Smooth muscle cell (in vitro differentiated cells): Measurements from ENCODE around the gene FGF3. TPM values are rescaled to one million over a fixed set of nuclear protein-coding genes. Genes with fewer than 3 reads are reported as not detected.

ENCODE experiments used
- DNase-seq: peaks from one replicate; lab custom pipeline; 2025; ENCODE audit not compliant: unreplicated experiment; lab: John Stamatoyannopoulos, UW
- H2AFZ ChIP-seq: fragments of 200-600 bp; sonication (generic); 2 replicates; pipeline ENCODE4 v1.6.0; 2016; ENCODE audit warnings: antibody characterized with exemption, low read depth, mild to moderate bottlenecking
- H3F3A ChIP-seq: fragments of 200-600 bp; sonication (generic); 2 replicates; pipeline ENCODE4 v1.6.0; 2017; ENCODE audit warnings: antibody characterized with exemption, low read depth
- H3K27ac ChIP-seq: fragments of 200-600 bp; sonication (generic); 2 replicates; pipeline ENCODE4 v1.5.1; 2016; ENCODE audit warnings: low read depth, mild to moderate bottlenecking
- H3K27me3 ChIP-seq: fragments of 200-600 bp; sonication (generic); 2 replicates; pipeline ENCODE4 v1.6.1; 2016; ENCODE audit warnings: low read depth, mild to moderate bottlenecking
- H3K36me3 ChIP-seq: fragments of 200-600 bp; sonication (generic); 2 replicates; pipeline ENCODE4 v1.5.1; 2016; ENCODE audit warnings: low read depth
- H3K4me1 ChIP-seq: fragments of 200-600 bp; sonication (generic); 2 replicates; pipeline ENCODE4 v1.5.1; 2016; ENCODE audit warnings: low read depth
- H3K4me2 ChIP-seq: fragments of 200-600 bp; sonication (generic); 2 replicates; pipeline ENCODE4 v1.6.0; 2016; ENCODE audit warnings: mild to moderate bottlenecking
- H3K4me3 ChIP-seq: fragments of 200-600 bp; sonication (generic); 2 replicates; pipeline ENCODE4 v1.5.1; 2016; ENCODE audit warnings: mild to moderate bottlenecking
- H3K79me2 ChIP-seq: fragments of 200-600 bp; sonication (generic); 2 replicates; pipeline ENCODE4 v1.6.0; 2016; ENCODE audit warnings: low read depth, mild to moderate bottlenecking
- H3K9ac ChIP-seq: fragments of 200-600 bp; sonication (generic); 2 replicates; pipeline ENCODE4 v1.6.0; 2016; ENCODE audit warnings: low read depth
- H3K9me3 ChIP-seq: fragments of 200-600 bp; sonication (generic); replicated peaks from 2 replicates; pipeline ENCODE4 v1.5.1; 2016; ENCODE audit warnings: low read depth
- H4K20me1 ChIP-seq: fragments of 200-600 bp; sonication (generic); 2 replicates; pipeline ENCODE4 v1.6.0; 2016; ENCODE audit warnings: low read depth
- CTCF ChIP-seq: fragments of 200-600 bp; sonication (generic); IDR thresholded peaks from 2 replicates; pipeline ENCODE4 v1.5.1; 2017; ENCODE audit warnings: borderline replicate concordance, mild to moderate bottlenecking, antibody characterized with exemption; ENCODE audit not compliant: insufficient read depth, poor library complexity, severe bottlenecking
- WGBS: methylation state at CpG from one replicate; pipeline ENCODE4 v1.1.7; 2016; ENCODE audit warnings: low lambda C conversion rate; 5-methylcytosine and 5-hydroxymethylcytosine counted together
- polyA plus RNA-seq: library from polyadenylated mRNA; unstranded; fragments of >200 nt; fragmentation: Nextera tagmentation; extraction: Ambion mirVana; gene quantifications from 2 replicates; pipeline ENCODE4 v1.2.1, GENCODE V29; 2016
- total RNA-seq: library from RNA; depleted of rRNA; stranded (reverse); fragments of >200 nt; gene quantifications from 2 replicates; pipeline ENCODE4 v1.2.3, GENCODE V29; 2014

Gene FGF3
- total and polyA plus RNA-seq, 2 experiments from 2014 or later = not detected

GRCh38 chr11:69848201-69848600, 29.0 kb upstream of the FGF3 start:
- Histone ChIP-seq H3K9me3 (no peaks in the 10 kb centered on the region), H3F3A (no peaks in the 10 kb centered on the region), H3K4me1 (peaks cover 13% of the 10 kb centered on the region), H3K79me2 (no peaks in the 10 kb centered on the region), H3K27me3 (peaks cover 20% of the 10 kb centered on the region), H3K4me3 (no peak overlapping the region), H3K4me2 (no peak overlapping the region), H3K36me3 (no peaks in the 10 kb centered on the region), H3K9ac (no peak overlapping the region), H4K20me1 (no peaks in the 10 kb centered on the region), H2AFZ (no peak overlapping the region), H3K27ac (no peak overlapping the region)
- no peak for TF ChIP-seq CTCF
- DNase-seq = no peak

DNA sequence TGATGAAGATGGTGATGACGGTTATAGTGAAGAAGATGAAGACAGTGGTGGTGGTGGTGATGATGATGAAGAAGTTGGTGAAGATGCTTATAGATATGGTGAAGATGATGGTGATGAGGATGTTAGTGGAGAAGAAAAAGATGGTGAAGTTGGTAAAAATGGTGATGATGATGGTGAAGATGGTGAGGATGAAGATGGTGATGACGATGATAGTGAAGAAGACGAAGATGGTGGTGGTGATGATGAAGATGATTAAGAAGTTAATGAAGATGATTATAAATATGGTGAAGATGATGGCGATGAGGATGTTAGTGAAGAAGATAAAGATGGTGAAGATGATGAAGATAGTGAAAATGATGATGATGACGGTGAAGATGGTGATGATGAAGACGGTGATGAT, 25.2 kb upstream of the FGF3 start:
- H3K4me3 ChIP-seq = no peak overlapping the region
- no peaks in the 10 kb centered on the region for H3F3A ChIP-seq
- H3K9me3 ChIP-seq = no peaks in the 10 kb centered on the region
- WGBS = 92% methylated on average over 6 of the region's 6 CpGs
- no peak overlapping the region for H3K27ac ChIP-seq
- no peak for DNase-seq
- no peak overlapping the region for H3K4me2 ChIP-seq
- H3K4me1 ChIP-seq = peaks cover 19% of the 10 kb centered on the region
- H3K9ac ChIP-seq = no peak overlapping the region
- no peaks in the 10 kb centered on the region for H3K36me3 ChIP-seq
- no peaks in the 10 kb centered on the region for H4K20me1 ChIP-seq
- no peak overlapping the region for H2AFZ ChIP-seq
- H3K27me3 ChIP-seq = peaks cover 22% of the 10 kb centered on the region
- no peak for TF ChIP-seq CTCF
- no peaks in the 10 kb centered on the region for H3K79me2 ChIP-seq

DNA sequence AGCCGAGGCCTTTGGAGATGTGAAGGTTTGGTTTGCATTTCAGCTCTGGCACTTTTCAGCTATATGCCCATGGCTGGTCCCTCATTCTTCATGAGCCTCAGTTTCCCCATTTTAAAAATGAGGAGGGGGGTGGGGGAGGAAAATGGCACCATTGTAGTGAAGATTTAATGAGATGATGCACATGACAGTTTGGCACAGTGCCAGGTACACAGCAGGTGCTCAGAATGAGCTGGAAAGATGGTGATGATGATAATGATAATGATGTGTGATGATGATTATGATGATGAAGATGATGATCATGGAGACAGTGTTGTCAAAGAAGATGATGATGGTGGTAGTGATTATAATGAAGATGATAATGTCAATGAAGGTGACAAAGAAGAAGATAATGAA, 24.3 kb upstream of the FGF3 start:
- Histone ChIP-seq H3K27me3 (peaks cover 22% of the 10 kb centered on the region), H3K27ac (no peak overlapping the region), H4K20me1 (no peaks in the 10 kb centered on the region), H2AFZ (no peak overlapping the region), H3K4me3 (no peak overlapping the region), H3K9ac (no peak overlapping the region), H3K79me2 (no peaks in the 10 kb centered on the region), H3F3A (no peaks in the 10 kb centered on the region), H3K4me1 (peaks cover 19% of the 10 kb centered on the region), H3K4me2 (no peak overlapping the region), H3K36me3 (no peaks in the 10 kb centered on the region), H3K9me3 (no peaks in the 10 kb centered on the region)
- WGBS = 33% methylated on average over 1 of the region's 1 CpG
- TF ChIP-seq CTCF = no peak
- no peak for DNase-seq

DNA sequence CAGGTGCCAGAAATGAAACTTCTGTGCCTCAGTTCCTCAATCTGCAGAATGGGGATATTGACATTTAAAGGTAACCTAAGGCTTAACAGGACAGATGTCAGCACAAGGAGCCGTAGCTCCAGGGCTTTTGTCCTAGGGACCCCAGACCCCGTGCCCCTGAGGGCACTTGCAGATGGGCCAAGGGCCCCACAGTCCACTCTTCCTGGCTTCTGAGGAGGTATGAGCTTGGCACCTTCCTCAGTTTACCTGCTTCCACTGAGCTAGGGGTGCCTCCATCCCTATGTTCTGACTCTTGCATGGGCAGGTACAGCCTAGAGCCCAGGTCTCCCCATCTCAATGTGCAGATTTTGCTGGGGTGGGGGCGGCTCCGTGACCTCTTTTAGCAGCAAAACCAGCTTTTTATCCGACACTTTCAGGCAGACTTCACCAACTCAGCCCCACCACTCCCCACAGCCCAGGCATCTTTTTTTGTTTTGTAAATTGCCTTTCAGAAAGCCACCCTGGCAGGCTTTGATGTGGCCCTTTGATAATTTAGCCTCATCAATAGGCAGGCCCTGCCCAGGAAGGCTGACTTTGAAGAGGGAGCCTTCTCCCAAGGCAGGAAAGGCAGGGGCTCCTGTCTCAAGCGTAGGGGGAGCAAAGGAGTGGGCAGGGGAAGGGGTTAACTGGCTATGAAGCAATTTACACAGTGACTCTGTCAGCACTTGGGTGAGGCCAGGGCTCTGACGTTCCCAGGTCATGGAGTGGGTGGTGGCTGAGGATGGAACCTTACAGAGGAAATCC, 23.7 kb upstream of the FGF3 start:
- no peak for DNase-seq

More for the DNA sequence above, 23.7 kb upstream of the FGF3 start:
- TF ChIP-seq CTCF = no peak
- Histone ChIP-seq H3K4me1 (peaks cover 19% of the 10 kb centered on the region), H4K20me1 (no peaks in the 10 kb centered on the region), H3K9ac (no peak overlapping the region), H3K79me2 (no peaks in the 10 kb centered on the region), H3F3A (no peaks in the 10 kb centered on the region), H3K4me2 (no peak overlapping the region), H3K4me3 (no peak overlapping the region), H3K27ac (no peak overlapping the region), H3K27me3 (peaks cover 22% of the 10 kb centered on the region), H3K9me3 (no peaks in the 10 kb centered on the region), H2AFZ (no peak overlapping the region), H3K36me3 (no peaks in the 10 kb centered on the region)
- 36% methylated on average over 7 of the region's 7 CpGs for WGBS
